Measurements from ENCODE around the gene SLC35D1.

The SLC35D1 gene

GRCh38 chr1:67062412-67062811 lies 8.5 kb upstream of the SLC35D1 start:
- ATAC-seq (replicated peaks) (no peak), DNase-seq (no peak)
- no peak overlapping the region for H3K27ac Mint-ChIP-seq
- H3K27me3 Mint-ChIP-seq = peaks cover 7 to 17% of the 10 kb centered on the region in 2 donors
- no peak overlapping the region for H3K4me3 Mint-ChIP-seq
- no peaks in the 10 kb centered on the region for H3K36me3 Mint-ChIP-seq (ENCODE audit: insufficient read depth)
- no peaks in the 10 kb centered on the region for H3K4me1 Mint-ChIP-seq (ENCODE audit: low read depth in 2 of 2)
- peaks cover 3 to 6% of the 10 kb centered on the region in 2 donors for H3K9me3 Mint-ChIP-seq

GRCh38 chr1:67061266-67061665 lies 7.3 kb upstream of the SLC35D1 start:
- H3K27me3 Mint-ChIP-seq = peaks cover 7 to 11% of the 10 kb centered on the region in 2 donors
- no peak for DNase-seq
- no peaks in the 10 kb centered on the region for H3K36me3 Mint-ChIP-seq (ENCODE audit: insufficient read depth)
- no peaks in the 10 kb centered on the region for H3K9me3 Mint-ChIP-seq
- no peak overlapping the region for H3K27ac Mint-ChIP-seq
- ATAC-seq (replicated peaks) = no peak
- no peak overlapping the region for H3K4me3 Mint-ChIP-seq
- H3K4me1 Mint-ChIP-seq (ENCODE audit: low read depth in 2 of 2) = no peaks in the 10 kb centered on the region

- Mint-ChIP-seq H3K4me1 (ENCODE audit: low read depth in 2 of 2) (peaks cover 0 to 3% of the 10 kb centered on the region in 2 donors), H3K4me3 (no peak overlapping the region), H3K27me3 (peaks cover 7 to 11% of the 10 kb centered on the region in 2 donors), H3K36me3 (ENCODE audit: insufficient read depth) (no peaks in the 10 kb centered on the region), H3K27ac (no peak overlapping the region), H3K9me3 (no peaks in the 10 kb centered on the region)
- ATAC-seq (replicated peaks) (no peak), DNase-seq (no peak)
These were observed 6.9 kb upstream of the SLC35D1 start for GRCh38 chr1:67060811-67061218.

- Mint-ChIP-seq H3K9me3 (no peaks in the 10 kb centered on the region), H3K36me3 (ENCODE audit: insufficient read depth) (peaks cover under 1% of the 10 kb centered on the region), H3K27me3 (peaks cover 6 to 7% of the 10 kb centered on the region in 2 donors), H3K4me3 (no peak overlapping the region), H3K4me1 (ENCODE audit: low read depth in 2 of 2) (peaks cover 0 to 8% of the 10 kb centered on the region in 2 donors), H3K27ac (no peak overlapping the region)
- no peak for ATAC-seq (replicated peaks)
- DNase-seq = no peak
These were observed 5.4 kb upstream of the SLC35D1 start for GRCh38 chr1:67059346-67059745.

- Mint-ChIP-seq H3K4me3 (no peak overlapping the region), H3K36me3 (ENCODE audit: insufficient read depth) (peaks cover 6% of the 10 kb centered on the region)
These were observed 4.8 kb upstream of the SLC35D1 start for GRCh38 chr1:67058761-67059160.

GRCh38 chr1:67058242-67058641 lies 4.3 kb upstream of the SLC35D1 start:
- Mint-ChIP-seq H3K27ac (no peak overlapping the region), H3K36me3 (ENCODE audit: insufficient read depth) (peaks cover 9% of the 10 kb centered on the region), H3K4me1 (ENCODE audit: low read depth in 2 of 2) (peaks cover 0 to 8% of the 10 kb centered on the region in 2 donors), H3K9me3 (no peaks in the 10 kb centered on the region), H3K4me3 (no peak overlapping the region), H3K27me3 (no peaks in the 10 kb centered on the region)
- ATAC-seq (replicated peaks) (no peak), DNase-seq (no peak)

More at GRCh38 chr1:67058761-67059160, 4.8 kb upstream of the SLC35D1 start:
- ATAC-seq (replicated peaks) (no peak), DNase-seq (no peak)
- H3K27ac Mint-ChIP-seq = no peak overlapping the region
- H3K4me1 Mint-ChIP-seq (ENCODE audit: low read depth in 2 of 2) = peaks cover 0 to 8% of the 10 kb centered on the region in 2 donors
- H3K27me3 Mint-ChIP-seq = peaks cover under 1 to 2% of the 10 kb centered on the region in 2 donors
- no peaks in the 10 kb centered on the region for H3K9me3 Mint-ChIP-seq

- peak overlapping the region; percentile 85 to 91 for H3K4me3 Mint-ChIP-seq
- DNase-seq = peak in 2 of 3 experiments; percentile 25 to 26
- H3K27ac Mint-ChIP-seq = peak overlapping the region; percentile 94 to 96
- H3K9me3 Mint-ChIP-seq = no peaks in the 10 kb centered on the region
- peaks cover 40% of the 10 kb centered on the region for H3K36me3 Mint-ChIP-seq (ENCODE audit: insufficient read depth)
- ATAC-seq (replicated peaks) = peak; percentile 38
- no peaks in the 10 kb centered on the region for H3K27me3 Mint-ChIP-seq
- peaks cover 17 to 34% of the 10 kb centered on the region in 2 donors for H3K4me1 Mint-ChIP-seq (ENCODE audit: low read depth in 2 of 2)
These were observed 488 bp downstream of the SLC35D1 start for GRCh38 chr1:67053535-67053784.

GRCh38 chr1:67052741-67053534 lies 1.0 kb downstream of the SLC35D1 start:
- DNase-seq (peak in 2 of 3 experiments; percentile 5 to 48), ATAC-seq (replicated peaks) (no peak)
- Mint-ChIP-seq H3K9me3 (no peaks in the 10 kb centered on the region), H3K4me3 (peak overlapping the region; percentile 85 to 91), H3K4me1 (ENCODE audit: low read depth in 2 of 2) (peaks cover 17 to 34% of the 10 kb centered on the region in 2 donors), H3K27ac (peak overlapping the region; percentile 94 to 96), H3K27me3 (no peaks in the 10 kb centered on the region), H3K36me3 (ENCODE audit: insufficient read depth) (peaks cover 44% of the 10 kb centered on the region)

GRCh38 chr1:67051196-67051595 lies 2.8 kb downstream of the SLC35D1 start:
- H3K27me3 Mint-ChIP-seq = no peaks in the 10 kb centered on the region
- ATAC-seq (replicated peaks) (no peak), DNase-seq (no peak)
- H3K36me3 Mint-ChIP-seq (ENCODE audit: insufficient read depth) = peaks cover 51% of the 10 kb centered on the region
- H3K9me3 Mint-ChIP-seq = no peaks in the 10 kb centered on the region
- peaks cover 17 to 34% of the 10 kb centered on the region in 2 donors for H3K4me1 Mint-ChIP-seq (ENCODE audit: low read depth in 2 of 2)
- H3K4me3 Mint-ChIP-seq = peak overlapping the region in 1 of 2 donors; percentile 85
- no peak overlapping the region for H3K27ac Mint-ChIP-seq

GRCh38 chr1:67044631-67045270 lies 9.2 kb downstream of the SLC35D1 start:
- no peak for ATAC-seq (replicated peaks)
- H3K36me3 Mint-ChIP-seq (ENCODE audit: insufficient read depth) = peaks cover 73% of the 10 kb centered on the region
- no peaks in the 10 kb centered on the region for H3K9me3 Mint-ChIP-seq
- H3K4me1 Mint-ChIP-seq (ENCODE audit: low read depth in 2 of 2) = peaks cover 4% of the 10 kb centered on the region in 2 donors
- H3K27ac Mint-ChIP-seq = no peak overlapping the region
- no peak overlapping the region for H3K4me3 Mint-ChIP-seq
- no peak for DNase-seq
- H3K27me3 Mint-ChIP-seq = no peaks in the 10 kb centered on the region

GRCh38 chr1:67043366-67043765 lies 10.6 kb downstream of the SLC35D1 start:
- Mint-ChIP-seq H3K4me3 (no peak overlapping the region), H3K27me3 (no peaks in the 10 kb centered on the region), H3K27ac (no peak overlapping the region), H3K9me3 (no peaks in the 10 kb centered on the region), H3K36me3 (ENCODE audit: insufficient read depth) (peaks cover 60% of the 10 kb centered on the region), H3K4me1 (ENCODE audit: low read depth in 2 of 2) (peaks cover 4% of the 10 kb centered on the region in 2 donors)
- DNase-seq = no peak
- ATAC-seq (replicated peaks) = no peak

GRCh38 chr1:67041841-67042503 lies 12.0 kb downstream of the SLC35D1 start:
- peaks cover 4% of the 10 kb centered on the region in 2 donors for H3K4me1 Mint-ChIP-seq (ENCODE audit: low read depth in 2 of 2)
- H3K36me3 Mint-ChIP-seq (ENCODE audit: insufficient read depth) = peaks cover 67% of the 10 kb centered on the region
- no peaks in the 10 kb centered on the region for H3K9me3 Mint-ChIP-seq
- peak overlapping the region; percentile 35 to 38 for H3K27ac Mint-ChIP-seq
- DNase-seq (no peak), ATAC-seq (replicated peaks) (no peak)
- H3K27me3 Mint-ChIP-seq = no peaks in the 10 kb centered on the region
- H3K4me3 Mint-ChIP-seq = no peak overlapping the region

- H3K27me3 Mint-ChIP-seq = no peaks in the 10 kb centered on the region
- DNase-seq (no peak), ATAC-seq (replicated peaks) (no peak)
- H3K36me3 Mint-ChIP-seq (ENCODE audit: insufficient read depth) = peaks cover 68% of the 10 kb centered on the region
- H3K27ac Mint-ChIP-seq = no peak overlapping the region
- H3K4me1 Mint-ChIP-seq (ENCODE audit: low read depth in 2 of 2) = peaks cover 4% of the 10 kb centered on the region in 2 donors
- no peak overlapping the region for H3K4me3 Mint-ChIP-seq
- H3K9me3 Mint-ChIP-seq = no peaks in the 10 kb centered on the region
These were observed 13.5 kb downstream of the SLC35D1 start for GRCh38 chr1:67040405-67040804.
